ENCODE results near the gene MUC6. TPM values are rescaled to one million over a fixed set of nuclear protein-coding genes. Genes with fewer than 3 reads are reported as not detected.

Gene MUC6
- total RNA-seq, 1 experiment from 2014 or later, result not detected

DNA sequence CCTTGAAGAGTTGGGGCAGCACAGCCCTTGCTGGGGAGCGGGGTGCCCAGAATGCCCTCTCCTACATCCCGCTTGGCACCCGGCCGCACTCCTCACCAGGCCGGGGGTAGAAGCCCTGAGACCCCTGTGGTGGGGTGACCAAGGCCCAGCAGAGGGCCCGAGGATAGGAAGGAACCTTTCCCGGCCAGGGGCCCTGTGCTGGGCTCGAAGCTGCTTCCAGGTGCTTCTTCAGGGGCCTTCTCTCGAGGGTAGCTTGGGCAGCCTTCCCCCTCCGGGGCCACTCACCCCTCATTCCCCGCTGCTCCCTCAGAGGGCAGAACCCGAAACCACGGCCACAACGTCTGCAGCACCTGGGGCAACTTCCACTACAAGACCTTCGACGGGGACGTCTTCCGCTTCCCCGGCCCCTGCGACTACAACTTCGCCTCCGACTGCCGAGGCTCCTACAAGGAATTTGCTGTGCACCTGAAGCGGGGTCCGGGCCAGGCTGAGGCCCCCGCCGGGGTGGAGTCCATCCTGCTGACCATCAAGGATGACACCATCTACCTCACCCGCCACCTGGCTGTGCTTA lies 38.9 kb upstream of the MUC6 start:
- intact Hi-C loops (cut with micrococcal nuclease; ENCODE audit: unreplicated experiment), result no loop called here
- Histone ChIP-seq H3K36me3 (ENCODE audit: insufficient read depth, low read length, poor library complexity, severe bottlenecking) (no peaks in the 10 kb centered on the region), H3K4me3 (ENCODE audit: low read depth, low read length, poor library complexity, severe bottlenecking) (no peak overlapping the region), H3K9me3 (ENCODE audit: low read depth, low read length, poor library complexity, severe bottlenecking) (no peaks in the 10 kb centered on the region), H3K27me3 (replicated peaks; ENCODE audit: insufficient read depth, low read depth, low read length, poor library complexity) (no peaks in the 10 kb centered on the region), H3K27ac (ENCODE audit: low read depth, low read length, poor library complexity, severe bottlenecking) (no peak overlapping the region), H3K4me1 (ENCODE audit: insufficient read depth, low read length, poor library complexity, severe bottlenecking) (no peaks in the 10 kb centered on the region)
- BruUV-seq (replicated peaks), result no TSS peak
- TF ChIP-seq EZH2 (IDR thresholded peaks at IDR 0.05; ENCODE audit: borderline replicate concordance, low read depth, low read length, poor library complexity, severe bottlenecking), result no peak
- TF ChIP-seq, protein P1, sequence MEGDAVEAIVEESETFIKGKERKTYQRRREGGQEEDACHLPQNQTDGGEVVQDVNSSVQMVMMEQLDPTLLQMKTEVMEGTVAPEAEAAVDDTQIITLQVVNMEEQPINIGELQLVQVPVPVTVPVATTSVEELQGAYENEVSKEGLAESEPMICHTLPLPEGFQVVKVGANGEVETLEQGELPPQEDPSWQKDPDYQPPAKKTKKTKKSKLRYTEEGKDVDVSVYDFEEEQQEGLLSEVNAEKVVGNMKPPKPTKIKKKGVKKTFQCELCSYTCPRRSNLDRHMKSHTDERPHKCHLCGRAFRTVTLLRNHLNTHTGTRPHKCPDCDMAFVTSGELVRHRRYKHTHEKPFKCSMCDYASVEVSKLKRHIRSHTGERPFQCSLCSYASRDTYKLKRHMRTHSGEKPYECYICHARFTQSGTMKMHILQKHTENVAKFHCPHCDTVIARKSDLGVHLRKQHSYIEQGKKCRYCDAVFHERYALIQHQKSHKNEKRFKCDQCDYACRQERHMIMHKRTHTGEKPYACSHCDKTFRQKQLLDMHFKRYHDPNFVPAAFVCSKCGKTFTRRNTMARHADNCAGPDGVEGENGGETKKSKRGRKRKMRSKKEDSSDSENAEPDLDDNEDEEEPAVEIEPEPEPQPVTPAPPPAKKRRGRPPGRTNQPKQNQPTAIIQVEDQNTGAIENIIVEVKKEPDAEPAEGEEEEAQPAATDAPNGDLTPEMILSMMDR (conservative IDR thresholded peaks at IDR 0.05; ENCODE audit: low read depth, low read length), result no peak
- CTCF ChIA-PET, result no interaction called here
- DNase-seq (ENCODE audit: low spot score), result no peak
- POLR2A ChIA-PET (ENCODE audit: low non-redundant PET), result no interaction called here

DNA sequence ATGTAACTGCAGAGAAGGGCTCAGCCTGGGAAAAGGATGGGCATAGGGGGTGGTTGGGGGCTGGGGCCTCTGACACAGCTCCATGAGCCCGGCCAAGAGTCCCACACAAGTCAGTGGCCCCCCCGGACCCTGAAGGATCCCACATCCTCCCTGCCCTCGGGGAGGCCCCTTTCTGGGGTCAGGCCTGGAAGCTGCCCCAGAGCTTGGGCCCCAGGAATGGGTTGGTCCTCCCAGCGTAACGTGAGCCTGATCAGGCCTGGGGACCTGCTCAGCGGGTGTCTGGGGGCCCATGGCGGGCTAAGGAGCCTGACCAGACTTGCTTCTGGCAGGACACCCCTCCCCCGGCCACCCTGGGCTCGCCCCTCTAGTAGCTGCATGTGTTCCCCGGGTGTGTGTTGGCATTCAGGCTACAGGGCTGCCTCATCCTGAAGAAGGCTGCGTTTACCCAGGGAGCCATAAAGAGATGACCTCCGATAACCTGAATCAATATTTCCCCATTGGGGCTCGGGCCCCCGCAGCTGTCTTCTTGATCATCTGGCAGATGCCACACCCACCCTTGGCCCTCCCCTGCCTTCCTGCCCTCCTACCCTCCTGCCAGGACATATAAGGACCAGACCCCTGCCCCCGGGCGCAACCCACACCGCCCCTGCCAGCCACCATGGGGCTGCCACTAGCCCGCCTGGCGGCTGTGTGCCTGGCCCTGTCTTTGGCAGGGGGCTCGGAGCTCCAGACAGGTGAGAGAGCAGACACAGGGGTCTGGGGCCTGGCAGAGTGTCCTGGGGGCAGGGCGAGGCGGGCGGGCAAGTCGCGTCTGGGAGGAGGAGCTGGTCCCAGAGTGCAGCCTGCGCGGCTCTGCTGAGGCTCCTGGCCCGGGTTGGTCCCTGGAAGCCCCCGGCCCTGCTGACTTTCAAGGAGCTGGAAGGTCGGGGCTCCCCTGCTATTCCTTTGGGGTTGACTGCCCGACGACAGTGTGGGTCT lies 38.0 kb upstream of the MUC6 start, which contains the start of gene MUC2:
Gene MUC2, plus strand, starts transcription at position 631 of the 978 bp plus-strand sequence.
- H3K27me3 ChIP-seq (replicated peaks; ENCODE audit: insufficient read depth, low read depth, low read length, poor library complexity), result no peaks in the 10 kb centered on the region
- no peak for DNase-seq (ENCODE audit: low spot score)
- BruUV-seq (replicated peaks), result no TSS peak
- POLR2A ChIA-PET (ENCODE audit: low non-redundant PET), result no interaction called here
- intact Hi-C loops (cut with micrococcal nuclease; ENCODE audit: unreplicated experiment), result no loop called here
- H3K4me1 ChIP-seq (ENCODE audit: insufficient read depth, low read length, poor library complexity, severe bottlenecking), result no peaks in the 10 kb centered on the region
- H3K36me3 ChIP-seq (ENCODE audit: insufficient read depth, low read length, poor library complexity, severe bottlenecking), result no peaks in the 10 kb centered on the region
- H3K27ac ChIP-seq (ENCODE audit: low read depth, low read length, poor library complexity, severe bottlenecking), result no peak within 1 kb of the TSS
- TF ChIP-seq EZH2 (IDR thresholded peaks at IDR 0.05; ENCODE audit: borderline replicate concordance, low read depth, low read length, poor library complexity, severe bottlenecking), result no peak
- TF ChIP-seq, protein P1 (conservative IDR thresholded peaks at IDR 0.05; ENCODE audit: low read depth, low read length), result no peak
- no peak within 1 kb of the TSS for H3K4me3 ChIP-seq (ENCODE audit: low read depth, low read length, poor library complexity, severe bottlenecking)
- CTCF ChIA-PET, result no interaction called here
- no peaks in the 10 kb centered on the region for H3K9me3 ChIP-seq (ENCODE audit: low read depth, low read length, poor library complexity, severe bottlenecking)

DNA sequence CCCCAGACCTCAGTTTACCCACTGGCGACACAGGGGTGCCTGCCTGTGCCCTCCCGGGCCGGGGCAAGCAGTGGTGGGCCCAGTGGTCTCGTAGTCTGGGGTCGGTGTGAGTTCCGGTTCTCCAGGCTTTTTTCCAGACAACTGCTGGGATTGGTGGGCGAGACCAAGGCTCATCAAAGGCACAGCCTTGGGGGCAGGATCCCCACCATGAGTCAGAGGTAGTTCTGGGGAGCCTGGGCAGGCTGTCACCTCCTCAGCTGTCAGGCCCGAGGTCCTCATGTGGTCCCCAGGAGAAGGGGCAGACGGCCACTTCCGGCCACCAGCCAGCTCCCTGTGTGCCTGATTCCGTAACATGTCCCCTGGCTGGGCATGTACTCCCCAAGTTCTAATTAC lies 37.3 kb upstream of the MUC6 start:
- DNase-seq (ENCODE audit: low spot score), result no peak
- TF ChIP-seq, protein P1 (conservative IDR thresholded peaks at IDR 0.05; ENCODE audit: low read depth, low read length), result no peak
- no peak for TF ChIP-seq EZH2 (IDR thresholded peaks at IDR 0.05; ENCODE audit: borderline replicate concordance, low read depth, low read length, poor library complexity, severe bottlenecking)
- CTCF ChIA-PET, result no interaction called here
- Histone ChIP-seq H3K4me3 (ENCODE audit: low read depth, low read length, poor library complexity, severe bottlenecking) (no peak overlapping the region), H3K36me3 (ENCODE audit: insufficient read depth, low read length, poor library complexity, severe bottlenecking) (no peaks in the 10 kb centered on the region), H3K4me1 (ENCODE audit: insufficient read depth, low read length, poor library complexity, severe bottlenecking) (no peaks in the 10 kb centered on the region), H3K9me3 (ENCODE audit: low read depth, low read length, poor library complexity, severe bottlenecking) (no peaks in the 10 kb centered on the region), H3K27ac (ENCODE audit: low read depth, low read length, poor library complexity, severe bottlenecking) (no peak overlapping the region), H3K27me3 (replicated peaks; ENCODE audit: insufficient read depth, low read depth, low read length, poor library complexity) (no peaks in the 10 kb centered on the region)
- no TSS peak for BruUV-seq (replicated peaks)
- POLR2A ChIA-PET (ENCODE audit: low non-redundant PET), result no interaction called here
- intact Hi-C loops (cut with micrococcal nuclease; ENCODE audit: unreplicated experiment), result no loop called here
